Neural cell (in vitro differentiated cells): Measurements from ENCODE around the gene SUSD6. TPM values are rescaled to one million over a fixed set of nuclear protein-coding genes. Genes with fewer than 3 reads are reported as not detected.
A peak's percentile ranks its signal among the peaks of the same experiment; 100 is the strongest.

Experiments
- H2AFZ ChIP-seq: fragments of 200-600, 300-800 bp; sonication (generic), shearing (Covaris generic); 2 replicates; pipeline ENCODE4 v1.6.0; 2014; ENCODE audit warnings: low read depth, mild to moderate bottlenecking, antibody characterized with exemption, low read length, moderate library complexity
- H3F3A ChIP-seq: fragments of 200-600 bp; shearing (Covaris generic); 2 replicates; pipeline ENCODE4 v1.6.1; 2016; ENCODE audit warnings: mild to moderate bottlenecking, moderate library complexity, mixed read lengths, antibody characterized with exemption, low read length; ENCODE audit not compliant: insufficient read depth, poor library complexity, severe bottlenecking
- H3K27ac ChIP-seq: fragments of 200-600, 300-800 bp; sonication (generic), shearing (Covaris generic); 2 replicates; pipeline ENCODE4 v1.5.1; 2014; ENCODE audit warnings: mild to moderate bottlenecking, low read length, moderate library complexity
- H3K27me3 ChIP-seq: fragments of 300-800, 200-600 bp; sonication (generic), shearing (Covaris generic); 2 replicates; pipeline ENCODE4 v1.6.0; 2014; ENCODE audit warnings: mild to moderate bottlenecking, low read depth, low read length, moderate library complexity; ENCODE audit not compliant: insufficient read depth
- H3K36me3 ChIP-seq: fragments of 300-800, 200-600 bp; sonication (generic), shearing (Covaris generic); 2 replicates; pipeline ENCODE4 v1.5.1; 2014; ENCODE audit warnings: mild to moderate bottlenecking, antibody characterized with exemption, low read length, moderate library complexity; ENCODE audit not compliant: insufficient read depth
- H3K4me2 ChIP-seq: fragments of 300-800, 200-600 bp; sonication (generic), shearing (Covaris generic); 2 replicates; pipeline ENCODE4 v1.6.0; 2014; ENCODE audit warnings: mild to moderate bottlenecking, low read length
- H3K4me3 ChIP-seq: fragments of 300-800, 200-600 bp; sonication (generic), shearing (Covaris generic); 2 replicates; pipeline ENCODE4 v1.5.1; 2014; ENCODE audit warnings: mild to moderate bottlenecking, low read length, moderate library complexity
- H3K79me2 ChIP-seq: fragments of 200-600 bp; shearing (Covaris generic); replicated peaks from 2 replicates; pipeline ENCODE4 v1.6.0; 2014; ENCODE audit warnings: mild to moderate bottlenecking, low read length, moderate library complexity; ENCODE audit not compliant: insufficient read depth
- H3K9ac ChIP-seq: fragments of 300-800, 200-600 bp; sonication (generic), shearing (Covaris generic); 2 replicates; pipeline ENCODE4 v1.6.1; 2016; ENCODE audit warnings: mild to moderate bottlenecking, low read length, mixed read lengths
- H3K9me2 ChIP-seq: fragments of 200-600 bp; shearing (Covaris generic); 2 replicates; pipeline ENCODE4 v1.6.1; 2016; ENCODE audit warnings: mild to moderate bottlenecking, low read length, mixed read lengths; ENCODE audit not compliant: insufficient read depth
- H3K9me3 ChIP-seq: fragments of 200-600, 300-800 bp; sonication (generic), shearing (Covaris generic); 2 replicates; pipeline ENCODE4 v1.6.1; 2016; ENCODE audit warnings: mild to moderate bottlenecking, mixed run types, low read length, moderate library complexity, mixed read lengths
- H4K20me1 ChIP-seq: fragments of 200-600 bp; shearing (Covaris generic); 2 replicates; pipeline ENCODE4 v1.6.1; 2016; ENCODE audit warnings: mild to moderate bottlenecking, mixed run types; ENCODE audit not compliant: insufficient read depth
- CTCF ChIP-seq: fragments of 450-650 bp; IDR thresholded peaks from 2 replicates; pipeline ENCODE4 v1.5.1; 2014; ENCODE audit warnings: antibody characterized with exemption, mild to moderate bottlenecking, moderate library complexity; ENCODE audit not compliant: poor library complexity, severe bottlenecking
- EP300 ChIP-seq: fragments of 450-650 bp; conservative IDR thresholded peaks from 2 replicates; pipeline ENCODE4 v1.6.1; 2014; ENCODE audit warnings: antibody characterized with exemption, mild to moderate bottlenecking, moderate library complexity; ENCODE audit not compliant: poor library complexity, severe bottlenecking
- EZH2 ChIP-seq: fragments of 200-600, 300-800 bp; shearing (Covaris generic), sonication (generic); IDR thresholded peaks from 2 replicates; pipeline ENCODE4 v1.6.1; 2014; ENCODE audit warnings: antibody characterized with exemption, low read length, borderline replicate concordance, mild to moderate bottlenecking; ENCODE audit not compliant: insufficient read depth, poor library complexity, severe bottlenecking
- MXI1 ChIP-seq: fragments of 450-650 bp; conservative IDR thresholded peaks from 2 replicates; pipeline ENCODE4 v1.6.1; 2014; ENCODE audit warnings: antibody characterized with exemption, mild to moderate bottlenecking; ENCODE audit not compliant: poor library complexity, severe bottlenecking
- POLR2AphosphoS5 ChIP-seq: IDR thresholded peaks from 2 replicates; pipeline ENCODE4 v1.6.1; 2012
- RAD21 ChIP-seq: fragments of 450-650 bp; conservative IDR thresholded peaks from 2 replicates; pipeline ENCODE4 v1.6.1; 2014; ENCODE audit warnings: antibody characterized with exemption, mild to moderate bottlenecking, moderate library complexity
- SMC3 ChIP-seq: fragments of 450-650 bp; conservative IDR thresholded peaks from 2 replicates; pipeline ENCODE4 v1.6.1; 2014; ENCODE audit warnings: antibody characterized with exemption, mild to moderate bottlenecking, moderate library complexity; ENCODE audit not compliant: poor library complexity
- TAF1 ChIP-seq: IDR thresholded peaks from 2 replicates; pipeline ENCODE4 v1.6.1; 2012; ENCODE audit warnings: low read depth
- polyA minus RNA-seq: library from RNA; depleted of rRNA, polyadenylated mRNA; stranded (reverse); fragments of >200 nt; gene quantifications from 2 replicates; pipeline ENCODE4 v1.2.3, GENCODE V29; 2014
- polyA plus RNA-seq: library from polyadenylated mRNA; depleted of rRNA; stranded (reverse); fragments of >200 nt; gene quantifications from 2 replicates; pipeline ENCODE4 v1.2.3, GENCODE V29; 2014
- TF ChIP-seq, protein P1 (sequence below): IDR thresholded peaks from 2 replicates; pipeline ENCODE4 v1.6.1; 2012; ENCODE audit warnings: borderline replicate concordance

Gene SUSD6, protein sequence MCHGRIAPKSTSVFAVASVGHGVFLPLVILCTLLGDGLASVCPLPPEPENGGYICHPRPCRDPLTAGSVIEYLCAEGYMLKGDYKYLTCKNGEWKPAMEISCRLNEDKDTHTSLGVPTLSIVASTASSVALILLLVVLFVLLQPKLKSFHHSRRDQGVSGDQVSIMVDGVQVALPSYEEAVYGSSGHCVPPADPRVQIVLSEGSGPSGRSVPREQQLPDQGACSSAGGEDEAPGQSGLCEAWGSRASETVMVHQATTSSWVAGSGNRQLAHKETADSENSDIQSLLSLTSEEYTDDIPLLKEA
- polyA plus RNA-seq (5.1 and 5.2 TPM in 2 replicates), polyA minus RNA-seq (11.7 and 14.2 TPM in 2 replicates)

DNA sequence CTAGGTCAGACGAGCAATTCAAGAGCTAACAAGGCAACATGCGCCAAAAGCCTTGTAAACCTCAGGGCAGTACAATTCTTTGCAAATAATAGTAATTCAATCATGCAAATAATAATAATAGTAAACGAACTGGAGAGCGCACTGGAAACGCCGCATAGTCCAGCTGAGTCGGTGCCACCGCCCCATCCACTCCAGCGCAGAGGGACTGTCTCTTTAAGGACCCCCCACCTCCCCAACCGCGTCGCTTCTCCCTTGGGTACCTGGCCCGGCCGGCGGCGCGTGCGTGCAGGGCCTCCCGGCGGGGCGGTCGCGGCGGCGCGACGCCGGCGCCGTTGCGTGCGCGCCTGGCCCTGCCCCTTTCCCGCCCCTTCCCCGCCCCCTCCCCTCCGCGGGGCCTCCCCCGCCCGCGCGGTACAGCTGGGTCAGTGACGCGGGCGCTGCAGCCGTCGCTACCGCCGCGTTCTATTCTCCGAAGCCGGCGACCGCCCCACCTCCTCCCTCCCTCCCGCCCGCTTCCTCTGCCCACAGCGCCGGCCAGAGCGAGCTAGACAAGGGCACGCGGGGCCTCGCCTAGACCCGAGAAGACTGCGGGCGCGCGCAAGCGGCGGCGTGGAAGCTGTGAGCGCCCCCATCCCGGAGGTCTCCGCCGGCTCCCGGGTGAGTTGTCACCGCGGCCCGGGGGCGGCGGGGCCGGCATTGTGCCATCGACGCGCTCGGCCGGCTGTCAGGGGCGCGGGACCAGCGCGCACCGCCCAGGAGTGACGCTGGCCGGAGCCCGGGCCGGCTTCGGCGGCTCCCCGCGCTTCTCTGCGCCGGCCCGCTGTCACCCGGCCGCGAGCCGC lies at the start of gene SUSD6:
TSS of gene SUSD6 (plus strand) at position 425 of the 842 bp plus-strand sequence. CDS start 46,997 bp downstream, outside the sequence.
- Histone ChIP-seq H3K4me3 (peak within 1 kb of the TSS; percentile 92), H3K9ac (peak within 1 kb of the TSS; percentile 80), H3K36me3 (no peaks in the 10 kb centered on the region), H3K4me2 (peak within 1 kb of the TSS; percentile 89), H3K27ac (peak within 1 kb of the TSS; percentile 93), H3K9me3 (no peaks in the 10 kb centered on the region), H3K27me3 (no peaks in the 10 kb centered on the region), H3K79me2 (peaks cover 34% of the 10 kb centered on the region), H2AFZ (peak within 1 kb of the TSS; percentile 92), H4K20me1 (no peaks in the 10 kb centered on the region), H3K9me2 (no peaks in the 10 kb centered on the region), H3F3A (no peaks in the 10 kb centered on the region)
- TF ChIP-seq CTCF (no peak), TAF1 (peak; percentile 20), POLR2AphosphoS5 (peak; percentile 87), EP300 (peak; percentile 50), RAD21 (peak; percentile 25), SMC3 (no peak), EZH2 (no peak), MXI1 (peak; percentile 52)
- TF ChIP-seq, protein P1, sequence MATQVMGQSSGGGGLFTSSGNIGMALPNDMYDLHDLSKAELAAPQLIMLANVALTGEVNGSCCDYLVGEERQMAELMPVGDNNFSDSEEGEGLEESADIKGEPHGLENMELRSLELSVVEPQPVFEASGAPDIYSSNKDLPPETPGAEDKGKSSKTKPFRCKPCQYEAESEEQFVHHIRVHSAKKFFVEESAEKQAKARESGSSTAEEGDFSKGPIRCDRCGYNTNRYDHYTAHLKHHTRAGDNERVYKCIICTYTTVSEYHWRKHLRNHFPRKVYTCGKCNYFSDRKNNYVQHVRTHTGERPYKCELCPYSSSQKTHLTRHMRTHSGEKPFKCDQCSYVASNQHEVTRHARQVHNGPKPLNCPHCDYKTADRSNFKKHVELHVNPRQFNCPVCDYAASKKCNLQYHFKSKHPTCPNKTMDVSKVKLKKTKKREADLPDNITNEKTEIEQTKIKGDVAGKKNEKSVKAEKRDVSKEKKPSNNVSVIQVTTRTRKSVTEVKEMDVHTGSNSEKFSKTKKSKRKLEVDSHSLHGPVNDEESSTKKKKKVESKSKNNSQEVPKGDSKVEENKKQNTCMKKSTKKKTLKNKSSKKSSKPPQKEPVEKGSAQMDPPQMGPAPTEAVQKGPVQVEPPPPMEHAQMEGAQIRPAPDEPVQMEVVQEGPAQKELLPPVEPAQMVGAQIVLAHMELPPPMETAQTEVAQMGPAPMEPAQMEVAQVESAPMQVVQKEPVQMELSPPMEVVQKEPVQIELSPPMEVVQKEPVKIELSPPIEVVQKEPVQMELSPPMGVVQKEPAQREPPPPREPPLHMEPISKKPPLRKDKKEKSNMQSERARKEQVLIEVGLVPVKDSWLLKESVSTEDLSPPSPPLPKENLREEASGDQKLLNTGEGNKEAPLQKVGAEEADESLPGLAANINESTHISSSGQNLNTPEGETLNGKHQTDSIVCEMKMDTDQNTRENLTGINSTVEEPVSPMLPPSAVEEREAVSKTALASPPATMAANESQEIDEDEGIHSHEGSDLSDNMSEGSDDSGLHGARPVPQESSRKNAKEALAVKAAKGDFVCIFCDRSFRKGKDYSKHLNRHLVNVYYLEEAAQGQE = peak; percentile 14

GRCh38 chr14:69561893-69562292 lies 49.5 kb upstream of the SUSD6 start:
- no peaks in the 10 kb centered on the region for H3K27me3 ChIP-seq
- no peak overlapping the region for H2AFZ ChIP-seq
- H3K4me2 ChIP-seq = no peak overlapping the region
- no peaks in the 10 kb centered on the region for H3F3A ChIP-seq
- H3K4me3 ChIP-seq = no peak overlapping the region
- H3K27ac ChIP-seq = no peak overlapping the region
- TF ChIP-seq, protein P1 = no peak
- TF ChIP-seq SMC3 = no peak
- no peak for TF ChIP-seq TAF1
- TF ChIP-seq CTCF = no peak
- no peak for TF ChIP-seq POLR2AphosphoS5
- no peak for TF ChIP-seq RAD21
- TF ChIP-seq EZH2 = no peak
- TF ChIP-seq EP300 = no peak
- H3K9ac ChIP-seq = no peak overlapping the region
- no peaks in the 10 kb centered on the region for H3K79me2 ChIP-seq
- no peaks in the 10 kb centered on the region for H3K36me3 ChIP-seq
- H3K9me3 ChIP-seq = no peaks in the 10 kb centered on the region
- no peaks in the 10 kb centered on the region for H4K20me1 ChIP-seq
- H3K9me2 ChIP-seq = no peaks in the 10 kb centered on the region
